B cell (primary cell): ENCODE results near the gene FCER2. TPM values are rescaled to one million over a fixed set of nuclear protein-coding genes. Genes with fewer than 3 reads are reported as not detected.

Experiments
- ATAC-seq: fragments of 200-7000 bp; cut with Tn5 transposase; one replicate; pipeline ENCODE4 v1.10.0; 2021; ENCODE audit warnings: low read depth, mild to moderate bottlenecking, moderate number of reproducible peaks, moderate library complexity
- CTCF ChIA-PET: fragments of 350-600 bp; sonication (Branson Sonifier 250); formaldehyde crosslinking; loops from one replicate; lab custom pipeline; 2021; ENCODE audit warnings: antibody characterized with exemption, inconsistent platforms; lab: Charles Lee
- POLR2A ChIA-PET: fragments of 350-600 bp; sonication (Branson Sonifier 250); formaldehyde crosslinking; loops from one replicate; lab custom pipeline; 2021; ENCODE audit warnings: antibody characterized with exemption; lab: Charles Lee
- DNase-seq: peaks from one replicate; pipeline ENCODE4 v3.0.0; 2013
- H2AFZ ChIP-seq: 2 replicates; pipeline ENCODE4 v1.6.1; 2012; ENCODE audit warnings: mild to moderate bottlenecking, low read depth, low read length; ENCODE audit not compliant: insufficient read depth, poor library complexity, severe bottlenecking
- H3K27ac ChIP-seq, 2 donors: 1 replicate in 1 of 2; 2 replicates in 1 of 2; pipeline ENCODE4 v1.5.1; 2012 to 2013; ENCODE audit warnings: low read length in 2 of 2, mild to moderate bottlenecking in 2 of 2, moderate library complexity in 1 of 2
- H3K27me3 ChIP-seq, 4 experiments: fragments of 200-600 bp in 1 of 4; sonication (generic) in 1 of 4; replicated peaks in 1 of 4; 1 replicate in 2 of 4; 2 replicates in 2 of 4; pipeline versions ENCODE4 v1.6.1 to v1.7.0; 2013 to 2016; ENCODE audit warnings: low read length in 3 of 4, mild to moderate bottlenecking in 2 of 4, mixed read lengths in 1 of 4, moderate library complexity in 1 of 4; ENCODE audit not compliant: insufficient read depth in 4 of 4, control insufficient read depth in 3 of 4; ENCODE audit errors: control extremely low read depth in 1 of 4
- H3K36me3 ChIP-seq, 2 experiments: replicated peaks in 1 of 2; 1 replicate in 1 of 2; 2 replicates in 1 of 2; pipeline versions ENCODE4 v1.6.1 to v1.7.1; 2013; ENCODE audit warnings: low read length in 1 of 2; ENCODE audit not compliant: insufficient read depth in 2 of 2, control insufficient read depth in 1 of 2; ENCODE audit errors: control extremely low read depth in 1 of 2, extremely low read depth in 1 of 2
- H3K4me1 ChIP-seq, 2 donors: fragments of 200-600 bp in 1 of 2; sonication (generic) in 1 of 2; 1 replicate in 1 of 2; 2 replicates in 1 of 2; pipeline versions ENCODE4 v1.5.1 to v1.6.1; 2013 to 2017; ENCODE audit warnings: low read length in 2 of 2; ENCODE audit not compliant: control insufficient read depth in 2 of 2, insufficient read depth in 2 of 2
- H3K4me2 ChIP-seq: replicated peaks from 2 replicates; pipeline ENCODE3; 2012; ENCODE audit warnings: mild to moderate bottlenecking, low read depth, low read length; ENCODE audit not compliant: poor library complexity, severe bottlenecking
- H3K4me3 ChIP-seq, 5 experiments: fragments of 200-600 bp in 1 of 5; sonication (generic) in 1 of 5; 1 replicate in 3 of 5; 2 replicates in 2 of 5; pipeline versions ENCODE4 v1.5.1 to v1.7.0; 2011 to 2016; ENCODE audit warnings: low read length in 4 of 5, mild to moderate bottlenecking in 4 of 5, low read depth in 2 of 5, control low read depth in 1 of 5, moderate library complexity in 1 of 5; ENCODE audit not compliant: insufficient read depth in 1 of 5; ENCODE audit errors: control extremely low read depth in 1 of 5, extremely low read depth in 1 of 5
- H3K79me2 ChIP-seq: fragments of 200-600 bp; sonication (generic); one replicate; pipeline ENCODE4 v1.6.0; 2016; ENCODE audit warnings: low read length; ENCODE audit not compliant: control insufficient read depth, insufficient read depth
- H3K9ac ChIP-seq: fragments of 200-600 bp; sonication (generic); 2 replicates; pipeline ENCODE4 v1.6.1; 2017; ENCODE audit warnings: mild to moderate bottlenecking, low read length, moderate library complexity
- H3K9me3 ChIP-seq, 3 donors: one replicate each; pipeline versions ENCODE4 v1.6.1 to v1.7.1; 2013; ENCODE audit warnings: low read length in 2 of 3; ENCODE audit not compliant: control insufficient read depth in 2 of 3, insufficient read depth in 1 of 3; ENCODE audit errors: control extremely low read depth in 1 of 3
- H4K20me1 ChIP-seq: 2 replicates; pipeline ENCODE4 v1.6.0; 2012; ENCODE audit warnings: mild to moderate bottlenecking, low read length; ENCODE audit not compliant: insufficient read depth, control insufficient read depth, poor library complexity, severe bottlenecking
- H3K27ac Mint-ChIP-seq: one replicate; pipeline ENCODE4 v1.8.0; 2021; ENCODE audit warnings: mixed read lengths
- H3K27me3 Mint-ChIP-seq: one replicate; pipeline ENCODE4 v1.8.0; 2021; ENCODE audit warnings: mixed read lengths
- H3K4me1 Mint-ChIP-seq: one replicate; pipeline ENCODE4 v1.8.0; 2021; ENCODE audit warnings: mixed read lengths
- H3K4me3 Mint-ChIP-seq: one replicate; pipeline ENCODE4 v1.8.0; 2021; ENCODE audit warnings: mixed read lengths
- H3K9me3 Mint-ChIP-seq: one replicate; pipeline ENCODE4 v1.8.0; 2022; ENCODE audit warnings: mixed read lengths; ENCODE audit not compliant: insufficient read depth
- EZH2 ChIP-seq: IDR thresholded peaks from 2 replicates; pipeline ENCODE4 v1.6.1; 2012; ENCODE audit warnings: borderline replicate concordance, low read depth, mild to moderate bottlenecking, moderate library complexity, low read length; ENCODE audit not compliant: insufficient read depth, poor library complexity, severe bottlenecking
- WGBS: methylation state at CpG from one replicate; pipeline ENCODE4 v1.1.5; 2013; ENCODE audit warnings: missing lambda C conversion rate; ENCODE audit not compliant: insufficient coverage; 5-methylcytosine and 5-hydroxymethylcytosine counted together
- intact Hi-C: fragments of 100-400 bp; cut with micrococcal nuclease; formaldehyde crosslinking; loops from one replicate; pipeline ENCODE4 v1.10.0; 2022
- polyA plus RNA-seq: library from polyadenylated mRNA; depleted of rRNA; stranded (reverse); fragments of >200 nt; gene quantifications from 2 replicates; pipeline ENCODE4 v1.2.3, GENCODE V29; 2012
- total RNA-seq, 2 donors: library from RNA; stranded (reverse); fragments of 120-200 nt in 1 of 2; gene quantifications; 1 replicate in 1 of 2; 2 replicates in 1 of 2; pipeline versions ENCODE4 v1.2.3 to v1.2.4, GENCODE V29; 2013 to 2022
- TF ChIP-seq, protein P1 (sequence below): fragments of 200-600 bp; IDR thresholded peaks from one replicate; pipeline ENCODE4 v1.8.0; 2022; ENCODE audit warnings: antibody characterized with exemption, mild to moderate bottlenecking

Gene FCER2
- total and polyA plus RNA-seq, 2 donors (not counting 1 experiment from before 2014, with no cell fraction given), result 17.1 to 419 TPM

GRCh38 chr19:7672522-7672921, 29.4 kb downstream of the FCER2 start:
- Histone ChIP-seq H4K20me1 (no peaks in the 10 kb centered on the region), H2AFZ (no peak overlapping the region), H3K4me2 (no peak overlapping the region), H3K27me3 (peaks cover 0 to 64% (median 13%) of the 10 kb centered on the region in 4 experiments), H3K27ac (no peak overlapping the region), H3K9me3 (peaks cover 0 to 12% (median 0%) of the 10 kb centered on the region in 3 donors), H3K4me1 (peaks cover 25 to 27% of the 10 kb centered on the region in 2 donors), H3K36me3 (no peaks in the 10 kb centered on the region), H3K4me3 (no peak overlapping the region), H3K79me2 (no peaks in the 10 kb centered on the region), H3K9ac (no peak overlapping the region)
- POLR2A ChIA-PET, result no interaction called here
- intact Hi-C loops, result no loop called here
- 70% methylated on average over 6 of the region's 9 CpGs for WGBS
- H3K27me3 Mint-ChIP-seq, result peaks cover 43% of the 10 kb centered on the region
- no peaks in the 10 kb centered on the region for H3K9me3 Mint-ChIP-seq
- CTCF ChIA-PET, result no interaction called here
- no peak for ATAC-seq
- H3K4me1 Mint-ChIP-seq, result peaks cover 30% of the 10 kb centered on the region
- H3K27ac Mint-ChIP-seq, result no peak overlapping the region
- DNase-seq, result no peak
- no peak overlapping the region for H3K4me3 Mint-ChIP-seq
- TF ChIP-seq EZH2, result no peak
- TF ChIP-seq, protein P1, sequence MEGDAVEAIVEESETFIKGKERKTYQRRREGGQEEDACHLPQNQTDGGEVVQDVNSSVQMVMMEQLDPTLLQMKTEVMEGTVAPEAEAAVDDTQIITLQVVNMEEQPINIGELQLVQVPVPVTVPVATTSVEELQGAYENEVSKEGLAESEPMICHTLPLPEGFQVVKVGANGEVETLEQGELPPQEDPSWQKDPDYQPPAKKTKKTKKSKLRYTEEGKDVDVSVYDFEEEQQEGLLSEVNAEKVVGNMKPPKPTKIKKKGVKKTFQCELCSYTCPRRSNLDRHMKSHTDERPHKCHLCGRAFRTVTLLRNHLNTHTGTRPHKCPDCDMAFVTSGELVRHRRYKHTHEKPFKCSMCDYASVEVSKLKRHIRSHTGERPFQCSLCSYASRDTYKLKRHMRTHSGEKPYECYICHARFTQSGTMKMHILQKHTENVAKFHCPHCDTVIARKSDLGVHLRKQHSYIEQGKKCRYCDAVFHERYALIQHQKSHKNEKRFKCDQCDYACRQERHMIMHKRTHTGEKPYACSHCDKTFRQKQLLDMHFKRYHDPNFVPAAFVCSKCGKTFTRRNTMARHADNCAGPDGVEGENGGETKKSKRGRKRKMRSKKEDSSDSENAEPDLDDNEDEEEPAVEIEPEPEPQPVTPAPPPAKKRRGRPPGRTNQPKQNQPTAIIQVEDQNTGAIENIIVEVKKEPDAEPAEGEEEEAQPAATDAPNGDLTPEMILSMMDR, result no peak

- no peak overlapping the region for H3K27ac Mint-ChIP-seq
- no peak overlapping the region for H3K9ac ChIP-seq
- POLR2A ChIA-PET, result no interaction called here
- H3K79me2 ChIP-seq, result no peaks in the 10 kb centered on the region
- 60% methylated on average over 2 of the region's 9 CpGs for WGBS
- intact Hi-C loops, result no loop called here
- H3K27me3 ChIP-seq, result peaks cover 0 to 46% (median 9%) of the 10 kb centered on the region in 4 experiments
- no peaks in the 10 kb centered on the region for H4K20me1 ChIP-seq
- H3K36me3 ChIP-seq, result no peaks in the 10 kb centered on the region
- peaks cover 40% of the 10 kb centered on the region for H3K27me3 Mint-ChIP-seq
- H3K4me3 Mint-ChIP-seq, result peak overlapping the region; percentile 72
- H2AFZ ChIP-seq, result no peak overlapping the region
- no peak overlapping the region for H3K4me3 ChIP-seq
- peaks cover 14% of the 10 kb centered on the region for H3K4me1 Mint-ChIP-seq
- TF ChIP-seq EZH2, result no peak
- TF ChIP-seq, protein P1, result no peak
- no peak for ATAC-seq
- no peak for DNase-seq
- no peak overlapping the region for H3K27ac ChIP-seq
- peaks cover 0 to 8% (median 0%) of the 10 kb centered on the region in 3 donors for H3K9me3 ChIP-seq
- no peaks in the 10 kb centered on the region for H3K9me3 Mint-ChIP-seq
- CTCF ChIA-PET, result interaction anchor here (1.4 to 3.0 kb wide), 2 partner anchors 10 to 19 kb away, joined by 3 to 9 read pairs; partner anchors contain the start of gene TRAPPC5
- H3K4me2 ChIP-seq, result peak overlapping the region; percentile 70
- peaks cover 11 to 13% of the 10 kb centered on the region in 2 donors for H3K4me1 ChIP-seq
These were observed 31.1 kb downstream of the FCER2 start for GRCh38 chr19:7670790-7671189.
